Upper lobe of right lung (tissue), 1 donor: ENCODE data around the gene LEMD1. TPM values are rescaled to one million over a fixed set of nuclear protein-coding genes. Genes with fewer than 3 reads are reported as not detected.

Source experiments
- ATAC-seq: fragments of 200-7000 bp; cut with Tn5 transposase; one replicate; pipeline ENCODE4 v1.9.1; 2020; ENCODE audit warnings: mild to moderate bottlenecking, moderate library complexity
- DNase-seq: peaks from one replicate; pipeline ENCODE4 v3.0.0-alpha.2; 2020
- H3K27ac ChIP-seq: fragments of 200-600 bp; one replicate; pipeline ENCODE4 v1.8.0; 2022
- H3K27me3 ChIP-seq: fragments of 200-600 bp; one replicate; pipeline ENCODE4 v1.8.0; 2022; ENCODE audit warnings: mild to moderate bottlenecking
- H3K36me3 ChIP-seq: fragments of 200-600 bp; one replicate; pipeline ENCODE4 v1.8.0; 2022
- H3K4me1 ChIP-seq: fragments of 200-600 bp; one replicate; pipeline ENCODE4 v1.8.0; 2022
- H3K4me3 ChIP-seq: fragments of 200-600 bp; one replicate; pipeline ENCODE4 v1.8.0; 2022; ENCODE audit warnings: mild to moderate bottlenecking
- H3K9me3 ChIP-seq: fragments of 200-600 bp; one replicate; pipeline ENCODE4 v1.8.0; 2022
- CTCF ChIP-seq: fragments of 200-600 bp; IDR thresholded peaks from one replicate; pipeline ENCODE4 v1.8.0; 2022; ENCODE audit warnings: antibody characterized with exemption
- intact Hi-C: fragments of 100-400 bp; cut with DNase I; formaldehyde crosslinking; loops from one replicate; pipeline ENCODE4 v1.11.0; 2022
- total RNA-seq: library from RNA; stranded (reverse); fragmentation: NEBNext Ultra II Directional; extraction: Animal tissue kit (Norgen Biotek cat#: 25700); gene quantifications from one replicate; pipeline ENCODE4 v1.2.1, GENCODE V29; 2021
- donor health status: DM: no; HTN: yes; CAD: no; lungs with severe emphysema.

LEMD1 gene
- total RNA-seq, 1 donor from 2014 or later = 2.1 TPM

GRCh38 chr1:205430696-205431305, 8.9 kb upstream of the LEMD1 start:
- Histone ChIP-seq H3K27me3 (peaks cover 10% of the 10 kb centered on the region), H3K36me3 (no peaks in the 10 kb centered on the region), H3K27ac (no peak overlapping the region), H3K4me1 (peaks cover 6% of the 10 kb centered on the region), H3K4me3 (peak overlapping the region; percentile 51), H3K9me3 (no peaks in the 10 kb centered on the region)
- ATAC-seq (peak; percentile 76), DNase-seq (peak; percentile 75)
- peak; percentile 79 for TF ChIP-seq CTCF
- intact Hi-C loops = no loop called here

DNA sequence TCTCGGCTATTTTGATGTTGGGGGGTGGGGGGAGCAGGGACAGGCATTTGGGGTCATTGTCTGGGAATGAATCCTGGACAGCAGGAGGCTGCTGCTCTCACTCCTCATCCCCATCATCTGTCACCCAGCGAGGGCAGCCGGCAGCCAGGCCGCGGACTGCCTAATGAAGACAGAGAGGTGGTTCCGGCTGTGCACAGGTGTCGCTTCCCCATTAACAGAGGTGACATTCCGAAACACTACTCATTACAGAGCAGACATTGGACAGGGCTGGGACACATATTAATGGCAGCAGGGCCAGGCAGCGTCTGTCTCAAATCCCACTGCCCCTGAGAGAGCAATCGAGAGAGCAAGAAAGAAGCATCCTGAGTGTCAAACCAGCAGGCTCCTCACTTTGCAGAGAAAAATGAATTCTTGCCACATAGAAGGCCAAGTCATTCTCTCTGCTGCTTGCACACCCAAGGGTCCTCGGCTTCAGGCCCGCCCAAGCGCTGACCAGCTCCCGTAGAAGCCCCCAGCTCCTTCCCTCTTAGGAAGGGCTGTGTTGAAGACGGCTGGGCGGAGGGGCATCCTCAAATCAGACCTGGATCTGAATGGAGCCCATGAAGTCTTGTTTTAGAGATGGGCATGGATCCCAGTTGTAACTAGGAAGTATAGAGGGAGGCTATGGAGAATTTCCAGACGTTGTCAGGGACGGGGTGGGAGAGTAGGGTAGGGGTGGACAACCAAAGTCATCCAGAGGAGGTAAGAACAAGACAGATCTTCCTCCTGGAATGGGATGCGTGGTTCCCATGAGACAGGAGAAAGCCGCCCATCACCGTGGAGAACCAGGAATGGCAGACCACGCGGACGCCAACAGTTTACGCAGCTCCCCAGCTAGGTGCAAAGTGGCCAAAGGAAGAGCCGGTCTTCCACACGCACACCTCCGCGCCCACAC, 8.2 kb upstream of the LEMD1 start:
- Histone ChIP-seq H3K4me1 (peaks cover 6% of the 10 kb centered on the region), H3K36me3 (no peaks in the 10 kb centered on the region), H3K4me3 (peak overlapping the region; percentile 51), H3K27me3 (peaks cover 9% of the 10 kb centered on the region), H3K27ac (no peak overlapping the region), H3K9me3 (no peaks in the 10 kb centered on the region)
- intact Hi-C loops = no loop called here
- no peak for TF ChIP-seq CTCF
- DNase-seq (no peak), ATAC-seq (no peak)

DNA sequence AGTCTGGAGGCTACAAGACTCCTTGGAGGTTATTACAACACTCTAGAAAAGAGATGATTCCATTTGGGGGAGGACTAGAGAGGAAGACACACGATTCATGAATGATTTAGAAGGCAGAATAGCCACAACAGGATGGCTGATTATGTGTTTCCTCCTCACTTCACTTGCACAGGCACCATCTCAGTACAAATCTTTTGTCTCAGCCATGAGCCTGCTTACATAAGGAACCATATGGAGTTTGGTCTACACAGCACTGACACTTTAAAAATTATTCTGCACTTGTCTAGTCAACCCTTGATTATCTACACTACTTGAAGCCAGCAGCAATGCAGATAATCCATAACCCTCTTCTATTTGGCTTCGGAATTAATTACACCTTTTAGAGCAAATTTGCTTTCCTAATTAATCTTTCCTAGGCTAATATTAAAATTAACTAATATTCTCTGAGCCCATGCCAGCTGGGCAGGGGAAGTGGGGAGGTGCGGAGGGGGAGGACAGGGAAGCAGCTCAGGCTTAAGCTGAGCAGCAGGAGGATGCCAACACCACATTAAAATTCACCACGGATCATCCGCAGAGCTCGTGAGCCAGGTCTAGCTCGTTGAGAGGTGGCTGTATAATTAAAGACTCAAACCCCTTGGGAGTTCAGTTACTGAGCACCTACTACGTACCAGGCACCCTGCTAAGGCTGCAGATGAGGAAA, 3.2 kb upstream of the LEMD1 start:
- no peak overlapping the region for H3K27ac ChIP-seq
- no peak for ATAC-seq
- H3K27me3 ChIP-seq = peaks cover 10% of the 10 kb centered on the region
- DNase-seq = no peak
- H3K9me3 ChIP-seq = no peaks in the 10 kb centered on the region
- H3K36me3 ChIP-seq = no peaks in the 10 kb centered on the region
- TF ChIP-seq CTCF = no peak
- H3K4me3 ChIP-seq = no peak overlapping the region
- H3K4me1 ChIP-seq = no peaks in the 10 kb centered on the region
- intact Hi-C loops = no loop called here

- Histone ChIP-seq H3K36me3 (no peaks in the 10 kb centered on the region), H3K4me1 (no peaks in the 10 kb centered on the region), H3K4me3 (no peak overlapping the region), H3K27ac (no peak overlapping the region), H3K27me3 (peaks cover 10% of the 10 kb centered on the region), H3K9me3 (no peaks in the 10 kb centered on the region)
- intact Hi-C loops = no loop called here
- TF ChIP-seq CTCF = no peak
- ATAC-seq (no peak), DNase-seq (no peak)
Observed at GRCh38 chr1:205423814-205424399, 2.1 kb upstream of the LEMD1 start.

DNA sequence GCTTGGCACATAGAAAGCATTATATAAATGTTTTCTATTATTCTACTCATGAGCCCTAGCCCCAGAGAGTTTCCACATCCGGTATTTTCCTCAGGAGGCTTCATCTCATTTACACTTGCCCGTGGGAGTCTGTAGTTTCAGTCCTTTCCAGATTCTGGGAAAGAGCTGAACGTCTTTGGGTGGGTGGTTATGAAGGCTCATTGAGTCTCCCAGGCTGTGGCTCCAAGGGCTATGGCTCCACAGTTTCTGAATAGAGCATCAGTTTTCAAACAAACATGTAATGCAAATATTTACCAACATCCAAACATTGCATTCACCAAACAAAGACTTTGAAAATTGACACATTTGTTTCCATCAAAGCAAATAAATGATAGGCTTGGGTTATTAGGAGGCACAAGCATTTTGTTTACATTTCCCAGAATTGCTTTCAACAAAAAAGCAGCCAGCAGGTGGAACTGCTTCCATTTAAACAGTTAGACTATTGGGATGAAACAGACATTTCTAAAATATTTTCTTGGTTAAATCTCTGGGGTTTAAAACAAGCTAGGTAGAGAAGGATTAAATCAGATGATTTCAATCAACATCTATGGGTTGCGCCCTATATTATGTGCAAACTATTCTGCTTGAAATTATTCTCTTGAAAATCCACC, 1.3 kb upstream of the LEMD1 start:
- Histone ChIP-seq H3K27me3 (peaks cover 10% of the 10 kb centered on the region), H3K36me3 (no peaks in the 10 kb centered on the region), H3K4me1 (no peaks in the 10 kb centered on the region), H3K9me3 (no peaks in the 10 kb centered on the region), H3K27ac (no peak overlapping the region), H3K4me3 (no peak overlapping the region)
- ATAC-seq = no peak
- intact Hi-C loops = no loop called here
- TF ChIP-seq CTCF = no peak
- no peak for DNase-seq
